HuH-7.5 (cell line): ENCODE data around the gene CPTP.

Source experiments
- DNase-seq: peaks from one replicate; pipeline ENCODE4 v3.0.0; 2011; ENCODE audit warnings: low spot score

The CPTP gene

GRCh38 chr1:1319646-1319941, 5.0 kb upstream of the CPTP start:
- no peak for DNase-seq

- no peak for DNase-seq
These were observed 3.7 kb upstream of the CPTP start for GRCh38 chr1:1320666-1321448.

GRCh38 chr1:1321477-1321876, 3.1 kb upstream of the CPTP start:
- DNase-seq = no peak

DNA sequence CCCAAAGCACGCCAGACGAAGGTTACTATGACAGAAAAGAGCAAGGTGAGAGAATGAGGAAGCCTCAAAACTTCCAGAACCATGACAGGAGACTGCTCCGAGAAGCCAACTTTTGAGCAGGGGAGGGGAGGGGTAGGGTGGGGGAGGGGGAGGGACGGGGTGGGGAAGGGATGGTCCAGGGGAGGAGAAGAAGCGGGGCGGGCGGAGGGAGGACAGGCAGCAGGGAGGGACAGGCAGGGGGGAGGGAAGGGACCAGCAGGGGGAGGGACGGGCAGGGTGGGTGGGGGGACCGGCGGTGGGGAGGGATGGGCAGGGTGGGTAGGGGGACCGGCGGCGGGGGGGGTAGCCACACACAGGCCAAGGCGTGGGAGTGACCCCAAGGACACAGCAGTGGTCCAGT, 2.2 kb upstream of the CPTP start:
- DNase-seq = no peak

GRCh38 chr1:1322952-1323351, 1.6 kb upstream of the CPTP start:
- no peak for DNase-seq

DNA sequence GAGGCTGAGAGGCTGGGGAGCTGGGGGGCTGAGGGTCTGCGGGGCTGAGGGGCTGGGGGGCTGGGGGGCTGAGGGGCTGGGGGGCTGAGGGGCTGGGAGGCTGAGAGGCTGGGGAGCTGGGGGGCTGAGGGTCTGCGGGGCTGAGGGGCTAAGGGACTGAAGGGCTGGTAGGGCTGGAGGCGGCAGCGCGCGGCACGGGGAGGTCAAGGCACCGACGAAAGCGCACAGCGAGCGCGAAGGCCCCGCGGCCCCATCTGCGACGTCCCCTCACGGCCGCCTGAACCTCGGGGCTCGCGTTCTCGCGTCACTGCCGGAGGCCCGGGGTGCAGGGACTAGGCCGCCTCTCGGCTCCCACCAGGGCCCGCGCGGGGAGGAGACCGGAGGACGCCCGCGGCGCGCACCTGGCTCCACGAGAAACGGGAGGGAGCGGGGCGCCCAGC, 498 bp upstream of the CPTP start:
- no peak for DNase-seq

- DNase-seq = no peak
These were observed 879 bp downstream of the CPTP start for GRCh38 chr1:1325288-1326074.

DNA sequence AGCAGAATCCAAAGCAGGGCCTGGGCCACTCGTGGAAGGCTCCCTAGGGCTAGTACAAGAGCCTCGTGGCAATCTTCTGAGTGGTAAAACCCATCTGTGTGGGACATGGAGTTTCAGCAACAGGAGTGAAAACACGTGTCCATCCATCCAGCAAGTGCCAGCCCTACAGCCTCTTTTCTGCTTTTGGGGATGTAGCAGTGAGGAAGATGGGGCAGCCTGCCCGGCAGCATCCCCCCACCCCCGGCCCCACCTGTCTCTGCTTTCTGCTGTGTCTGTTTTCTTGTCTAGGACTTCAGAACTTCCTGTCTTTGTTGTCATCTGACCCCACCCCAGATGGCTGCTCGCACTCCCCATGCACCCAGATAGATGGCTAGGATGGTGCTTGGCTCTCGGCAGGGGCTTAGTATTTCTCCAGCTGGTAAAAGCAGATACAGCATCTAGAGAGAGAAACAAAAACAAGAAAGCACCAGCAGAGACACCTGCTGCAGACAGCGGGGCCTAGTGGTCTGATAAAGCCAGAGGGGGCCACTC, 1.5 kb downstream of the CPTP start:
- DNase-seq = no peak

DNA sequence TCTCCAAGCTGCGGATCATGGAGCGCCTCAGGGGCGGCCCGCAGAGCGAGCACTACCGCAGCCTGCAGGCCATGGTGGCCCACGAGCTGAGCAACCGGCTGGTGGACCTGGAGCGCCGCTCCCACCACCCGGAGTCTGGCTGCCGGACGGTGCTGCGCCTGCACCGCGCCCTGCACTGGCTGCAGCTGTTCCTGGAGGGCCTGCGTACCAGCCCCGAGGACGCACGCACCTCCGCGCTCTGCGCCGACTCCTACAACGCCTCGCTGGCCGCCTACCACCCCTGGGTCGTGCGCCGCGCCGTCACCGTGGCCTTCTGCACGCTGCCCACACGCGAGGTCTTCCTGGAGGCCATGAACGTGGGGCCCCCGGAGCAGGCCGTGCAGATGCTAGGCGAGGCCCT, 2.7 kb downstream of the CPTP start:
- DNase-seq = no peak

GRCh38 chr1:1328254-1328653, 3.7 kb downstream of the CPTP start:
- DNase-seq = no peak

- no peak for DNase-seq
These were observed 5.0 kb downstream of the CPTP start for GRCh38 chr1:1329304-1330210.

- no peak for DNase-seq
These were observed 5.9 kb downstream of the CPTP start for GRCh38 chr1:1330366-1331067.

DNA sequence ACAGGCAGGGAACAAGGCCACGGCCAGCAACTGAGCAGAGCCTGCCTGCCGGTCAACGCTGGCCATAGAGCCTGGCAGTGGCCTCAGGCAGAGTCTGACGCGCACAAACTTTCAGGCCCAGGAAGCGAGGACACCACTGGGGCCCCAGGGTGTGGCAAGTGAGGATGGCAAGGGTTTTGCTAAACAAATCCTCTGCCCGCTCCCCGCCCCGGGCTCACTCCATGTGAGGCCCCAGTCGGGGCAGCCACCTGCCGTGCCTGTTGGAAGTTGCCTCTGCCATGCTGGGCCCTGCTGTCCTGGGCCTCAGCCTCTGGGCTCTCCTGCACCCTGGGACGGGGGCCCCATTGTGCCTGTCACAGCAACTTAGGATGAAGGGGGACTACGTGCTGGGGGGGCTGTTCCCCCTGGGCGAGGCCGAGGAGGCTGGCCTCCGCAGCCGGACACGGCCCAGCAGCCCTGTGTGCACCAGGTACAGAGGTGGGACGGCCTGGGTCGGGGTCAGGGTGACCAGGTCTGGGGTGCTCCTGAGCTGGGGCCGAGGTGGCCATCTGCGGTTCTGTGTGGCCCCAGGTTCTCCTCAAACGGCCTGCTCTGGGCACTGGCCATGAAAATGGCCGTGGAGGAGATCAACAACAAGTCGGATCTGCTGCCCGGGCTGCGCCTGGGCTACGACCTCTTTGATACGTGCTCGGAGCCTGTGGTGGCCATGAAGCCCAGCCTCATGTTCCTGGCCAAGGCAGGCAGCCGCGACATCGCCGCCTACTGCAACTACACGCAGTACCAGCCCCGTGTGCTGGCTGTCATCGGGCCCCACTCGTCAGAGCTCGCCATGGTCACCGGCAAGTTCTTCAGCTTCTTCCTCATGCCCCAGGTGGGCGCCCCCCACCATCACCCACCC, 6.7 kb downstream of the CPTP start, which contains the start of gene TAS1R3:
TAS1R3 (plus strand) TSS at position 213 of the 898 bp plus-strand sequence; CDS start at position 279, 66 bp downstream.
- no peak for DNase-seq

- DNase-seq = no peak
These were observed 7.6 kb downstream of the CPTP start for GRCh38 chr1:1332031-1332755.

DNA sequence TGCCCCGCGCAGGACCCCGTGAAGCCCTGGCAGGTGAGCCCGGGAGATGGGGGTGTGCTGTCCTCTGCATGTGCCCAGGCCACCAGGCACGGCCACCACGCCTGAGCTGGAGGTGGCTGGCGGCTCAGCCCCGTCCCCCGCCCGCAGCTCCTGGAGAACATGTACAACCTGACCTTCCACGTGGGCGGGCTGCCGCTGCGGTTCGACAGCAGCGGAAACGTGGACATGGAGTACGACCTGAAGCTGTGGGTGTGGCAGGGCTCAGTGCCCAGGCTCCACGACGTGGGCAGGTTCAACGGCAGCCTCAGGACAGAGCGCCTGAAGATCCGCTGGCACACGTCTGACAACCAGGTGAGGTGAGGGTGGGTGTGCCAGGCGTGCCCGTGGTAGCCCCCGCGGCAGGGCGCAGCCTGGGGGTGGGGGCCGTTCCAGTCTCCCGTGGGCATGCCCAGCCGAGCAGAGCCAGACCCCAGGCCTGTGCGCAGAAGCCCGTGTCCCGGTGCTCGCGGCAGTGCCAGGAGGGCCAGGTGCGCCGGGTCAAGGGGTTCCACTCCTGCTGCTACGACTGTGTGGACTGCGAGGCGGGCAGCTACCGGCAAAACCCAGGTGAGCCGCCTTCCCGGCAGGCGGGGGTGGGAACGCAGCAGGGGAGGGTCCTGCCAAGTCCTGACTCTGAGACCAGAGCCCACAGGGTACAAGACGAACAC, 8.3 kb downstream of the CPTP start:
- DNase-seq = no peak

DNA sequence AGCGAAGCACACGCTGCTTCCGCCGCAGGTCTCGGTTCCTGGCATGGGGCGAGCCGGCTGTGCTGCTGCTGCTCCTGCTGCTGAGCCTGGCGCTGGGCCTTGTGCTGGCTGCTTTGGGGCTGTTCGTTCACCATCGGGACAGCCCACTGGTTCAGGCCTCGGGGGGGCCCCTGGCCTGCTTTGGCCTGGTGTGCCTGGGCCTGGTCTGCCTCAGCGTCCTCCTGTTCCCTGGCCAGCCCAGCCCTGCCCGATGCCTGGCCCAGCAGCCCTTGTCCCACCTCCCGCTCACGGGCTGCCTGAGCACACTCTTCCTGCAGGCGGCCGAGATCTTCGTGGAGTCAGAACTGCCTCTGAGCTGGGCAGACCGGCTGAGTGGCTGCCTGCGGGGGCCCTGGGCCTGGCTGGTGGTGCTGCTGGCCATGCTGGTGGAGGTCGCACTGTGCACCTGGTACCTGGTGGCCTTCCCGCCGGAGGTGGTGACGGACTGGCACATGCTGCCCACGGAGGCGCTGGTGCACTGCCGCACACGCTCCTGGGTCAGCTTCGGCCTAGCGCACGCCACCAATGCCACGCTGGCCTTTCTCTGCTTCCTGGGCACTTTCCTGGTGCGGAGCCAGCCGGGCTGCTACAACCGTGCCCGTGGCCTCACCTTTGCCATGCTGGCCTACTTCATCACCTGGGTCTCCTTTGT, 9.1 kb downstream of the CPTP start:
- DNase-seq = no peak

- no peak for DNase-seq
These were observed 10.2 kb downstream of the CPTP start for GRCh38 chr1:1334835-1335234.

DNA sequence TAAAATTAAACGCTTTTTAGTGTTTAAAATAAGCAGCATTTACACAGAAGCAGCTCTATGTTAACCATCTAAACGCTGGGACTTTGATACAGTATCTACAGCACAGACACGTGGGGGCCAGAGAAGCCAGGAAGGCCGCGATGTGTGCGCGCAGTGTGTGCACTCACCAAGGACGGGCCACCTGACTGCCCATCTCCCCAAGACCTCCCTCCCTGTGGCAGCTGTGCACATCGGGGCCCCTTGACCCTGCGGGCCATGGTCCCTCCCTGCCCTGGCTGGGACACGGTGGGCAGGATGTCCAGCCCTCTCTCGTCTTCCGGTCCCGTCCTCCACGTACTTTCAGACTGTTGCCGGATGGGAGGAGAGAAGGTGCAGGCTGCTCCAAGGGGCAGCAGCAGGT, 10.7 kb downstream of the CPTP start:
- DNase-seq = no peak
